HepG2 (cell line): ENCODE measurements around the gene IZUMO1R. TPM values are rescaled to one million over a fixed set of nuclear protein-coding genes. Genes with fewer than 3 reads are reported as not detected.

ENCODE experiments used
- ARID4A ChIP-seq: sonication (generic); formaldehyde crosslinking; IDR thresholded peaks from 2 replicates; pipeline ENCODE4 v1.5.0; 2020; ENCODE audit warnings: mild to moderate bottlenecking, missing genetic modification reagents, borderline replicate concordance
- HOXA9 ChIP-seq: sonication (generic); formaldehyde crosslinking; IDR thresholded peaks from 2 replicates; pipeline ENCODE4 v1.8.1; 2022; ENCODE audit warnings: missing genetic modification reagents, mild to moderate bottlenecking, moderate library complexity, borderline replicate concordance
- IKZF4 ChIP-seq: sonication (generic); formaldehyde crosslinking; IDR thresholded peaks from 2 replicates; pipeline ENCODE4 v1.5.1; 2020; ENCODE audit warnings: borderline replicate concordance, mild to moderate bottlenecking, low read depth, missing genetic modification reagents; ENCODE audit errors: not compliant biosample characterization
- JARID2 ChIP-seq: sonication (generic); formaldehyde crosslinking; IDR thresholded peaks from 2 replicates; pipeline ENCODE4 v1.8.1; 2023; ENCODE audit warnings: missing genetic modification reagents, inconsistent platforms; ENCODE audit not compliant: insufficient replicate concordance
- LBX2 ChIP-seq: sonication (generic); formaldehyde crosslinking; IDR thresholded peaks from 2 replicates; pipeline ENCODE4 v1.5.0; 2020; ENCODE audit warnings: missing genetic modification reagents, mild to moderate bottlenecking, borderline replicate concordance
- PATZ1 ChIP-seq: sonication (generic); formaldehyde crosslinking; IDR thresholded peaks from 2 replicates; pipeline ENCODE4 v1.4.0; 2020; ENCODE audit warnings: missing genetic modification reagents
- RAD21 ChIP-seq: fragments of 450-650 bp; formaldehyde crosslinking; IDR thresholded peaks from 2 replicates; pipeline ENCODE4 v1.5.0; 2020; ENCODE audit warnings: mild to moderate bottlenecking
- RARA ChIP-seq: IDR thresholded peaks from 2 replicates; pipeline ENCODE4 v1.6.1; 2016; ENCODE audit warnings: missing genetic modification reagents, missing compliant biosample characterization
- RBFOX2 ChIP-seq: fragments of 200-400 bp; formaldehyde crosslinking; IDR thresholded peaks from 2 replicates; pipeline ENCODE4 v1.6.1; 2017; ENCODE audit warnings: low read depth, mild to moderate bottlenecking, low read length
- REL ChIP-seq: sonication (generic); formaldehyde crosslinking; conservative IDR thresholded peaks from 2 replicates; pipeline ENCODE4 v1.8.0; 2022; ENCODE audit warnings: mild to moderate bottlenecking, missing genetic modification reagents, moderate library complexity
- SATB2 ChIP-seq: sonication (generic); formaldehyde crosslinking; IDR thresholded peaks from 2 replicates; pipeline ENCODE4 v1.5.0; 2020; ENCODE audit warnings: missing genetic modification reagents
- SMARCC2 ChIP-seq: fragments of 450-650 bp; IDR thresholded peaks from 2 replicates; pipeline ENCODE4 v1.6.1; 2017; ENCODE audit warnings: antibody characterized with exemption, mild to moderate bottlenecking
- STAG1 ChIP-seq: sonication (generic); formaldehyde crosslinking; IDR thresholded peaks from 2 replicates; pipeline ENCODE4 v1.4.0; 2020; ENCODE audit warnings: missing genetic modification reagents
- SYNCRIP ChIP-seq: fragments of 200-400 bp; formaldehyde crosslinking; IDR thresholded peaks from 2 replicates; pipeline ENCODE4 v1.6.1; 2018; ENCODE audit warnings: mild to moderate bottlenecking, low read depth, low read length; ENCODE audit not compliant: insufficient read depth
- THAP11 ChIP-seq: IDR thresholded peaks from 2 replicates; pipeline ENCODE4 v1.6.1; 2016; ENCODE audit warnings: missing biosample characterization, missing genetic modification reagents
- U2AF2 ChIP-seq: fragments of 200-400 bp; formaldehyde crosslinking; IDR thresholded peaks from 2 replicates; pipeline ENCODE4 v1.6.1; 2017; ENCODE audit warnings: low read depth, mild to moderate bottlenecking, low read length
- ZFP41 ChIP-seq: sonication (generic); formaldehyde crosslinking; IDR thresholded peaks from 2 replicates; pipeline ENCODE4 v1.4.0; 2020; ENCODE audit warnings: mild to moderate bottlenecking, missing genetic modification reagents, borderline replicate concordance
- ZMYM2 ChIP-seq: sonication (generic); formaldehyde crosslinking; IDR thresholded peaks from 2 replicates; pipeline ENCODE4 v1.8.0; 2022; ENCODE audit warnings: mild to moderate bottlenecking, missing genetic modification reagents
- ZNF513 ChIP-seq: sonication (generic); formaldehyde crosslinking; conservative IDR thresholded peaks from 2 replicates; pipeline ENCODE4 v1.5.0; 2020; ENCODE audit warnings: missing genetic modification reagents
- ZNF670 ChIP-seq: sonication (generic); formaldehyde crosslinking; IDR thresholded peaks from 2 replicates; pipeline ENCODE4 v1.8.0; 2022; ENCODE audit warnings: mild to moderate bottlenecking, missing genetic modification reagents, borderline replicate concordance
- ZNF883 ChIP-seq: sonication (generic); formaldehyde crosslinking; IDR thresholded peaks from 2 replicates; pipeline ENCODE4 v1.5.1; 2020; ENCODE audit warnings: mild to moderate bottlenecking, missing genetic modification reagents; ENCODE audit errors: not compliant biosample characterization
- ZSCAN12 ChIP-seq: sonication (generic); formaldehyde crosslinking; IDR thresholded peaks from 2 replicates; pipeline ENCODE4 v1.9.0; 2021; ENCODE audit warnings: mild to moderate bottlenecking, missing genetic modification reagents
- polyA plus RNA-seq, 8 experiments: library from polyadenylated mRNA; depleted of rRNA in 3 of 8; stranded (reverse) in 7 of 8; unstranded in 1 of 8; fragments of >200 nt; fragmentation: Illumina TruSeq in 4 of 8; extraction: Trizol in 4 of 8; gene quantifications; 2 replicates each; pipeline versions ENCODE4 v1.2.1 to v1.2.3, GENCODE V29; 2011 to 2016; ENCODE audit warnings: low read depth in 4 of 8, missing spikeins in 1 of 8, mixed read lengths in 1 of 8; ENCODE audit not compliant: insufficient read depth in 1 of 8
- total RNA-seq, 5 experiments: library from RNA; depleted of rRNA; stranded (reverse); fragments of >200 nt; fragmentation: Illumina TruSeq; extraction: Trizol; gene quantifications; 2 replicates each; pipeline ENCODE4 v1.2.3, GENCODE V29; 2016; ENCODE audit warnings: low read depth in 1 of 5

Gene IZUMO1R
- total and polyA plus RNA-seq, 2 of the 13 experiments (the other 11 are each of a cell fraction or from before 2014, with no cell fraction given) = not detected

GRCh38 chr11:94325681-94326080 lies 21.3 kb downstream of the IZUMO1R start (continued):
- TF ChIP-seq ARID4A (CRISPR knock-in tag) = no peak
- TF ChIP-seq ZNF513 = no peak
- TF ChIP-seq SMARCC2 = no peak
- TF ChIP-seq ZMYM2 = no peak
- no peak for TF ChIP-seq ZFP41 (CRISPR knock-in tag)
- no peak for TF ChIP-seq SATB2
- no peak for TF ChIP-seq SYNCRIP
- no peak for TF ChIP-seq IKZF4 (CRISPR knock-in tag)
- no peak for TF ChIP-seq ZNF670 (CRISPR knock-in tag)
- TF ChIP-seq LBX2 (CRISPR knock-in tag) = no peak
- no peak for TF ChIP-seq U2AF2
- peak; percentile 45; the same call in 1 of the 2 replicates for TF ChIP-seq PATZ1
- TF ChIP-seq RBFOX2 = no peak
- TF ChIP-seq ZNF883 = no peak
- peak; percentile 35; the same call in 1 of the 2 replicates for TF ChIP-seq THAP11 (CRISPR knock-in tag)
- TF ChIP-seq HOXA9 (CRISPR knock-in tag) = no peak
- peak; percentile 71 for TF ChIP-seq RAD21 (CRISPR knock-in tag)
- no peak for TF ChIP-seq REL (CRISPR knock-in tag)
- no peak for TF ChIP-seq RARA (CRISPR knock-in tag)
- TF ChIP-seq JARID2 (CRISPR knock-in tag) = no peak
- peak; percentile 79 for TF ChIP-seq STAG1
- no peak for TF ChIP-seq ZSCAN12 (CRISPR knock-in tag)
